Lower leg skin (tissue), 4 donors: Measurements from ENCODE around the gene CBL. TPM values are rescaled to one million over a fixed set of nuclear protein-coding genes. Genes with fewer than 3 reads are reported as not detected.

Experiments
- DNase-seq, 2 donors: peaks; one replicate each; pipeline ENCODE4 v3.0.0-alpha.2; 2019; ENCODE audit warnings: low spot score in 2 of 2
- H3K4me3 ChIP-seq: fragments of 200-600 bp; sonication (generic); 2 replicates; pipeline ENCODE4 v1.5.1; 2017; ENCODE audit warnings: mild to moderate bottlenecking, low read depth; ENCODE audit not compliant: poor library complexity, severe bottlenecking
- POLR2A ChIP-seq, 2 donors: fragments of 450-650 bp; IDR thresholded peaks; one replicate each; pipeline ENCODE4 v1.6.1; 2016 to 2017; ENCODE audit warnings: antibody characterized with exemption in 2 of 2, mild to moderate bottlenecking in 1 of 2, moderate library complexity in 1 of 2
- WGBS, 2 donors: methylation state at CpG; one replicate each; pipeline ENCODE4 v1.1.5; 2018; 5-methylcytosine and 5-hydroxymethylcytosine counted together
- intact Hi-C: fragments of 100-400 bp; cut with DNase I; formaldehyde crosslinking; loops from one replicate; pipeline ENCODE4 v1.15.0; 2023; ENCODE audit warnings: low total_unique reads
- total RNA-seq, 4 donors: library from RNA; depleted of rRNA; stranded (reverse); fragments of >200 nt; gene quantifications; one replicate each; pipeline ENCODE4 v1.1.0, GENCODE V29; 2016
- TF ChIP-seq, protein P1 (sequence below), 3 donors: fragments of 450-650 bp; IDR thresholded peaks; one replicate each; pipeline ENCODE4 v1.5.1; 2016; ENCODE audit warnings: antibody characterized with exemption in 3 of 3, mild to moderate bottlenecking in 3 of 3, moderate library complexity in 2 of 3

Gene CBL
- total RNA-seq, 4 donors from 2014 or later, result 11.7 to 14.6 (median 14.0) TPM

DNA sequence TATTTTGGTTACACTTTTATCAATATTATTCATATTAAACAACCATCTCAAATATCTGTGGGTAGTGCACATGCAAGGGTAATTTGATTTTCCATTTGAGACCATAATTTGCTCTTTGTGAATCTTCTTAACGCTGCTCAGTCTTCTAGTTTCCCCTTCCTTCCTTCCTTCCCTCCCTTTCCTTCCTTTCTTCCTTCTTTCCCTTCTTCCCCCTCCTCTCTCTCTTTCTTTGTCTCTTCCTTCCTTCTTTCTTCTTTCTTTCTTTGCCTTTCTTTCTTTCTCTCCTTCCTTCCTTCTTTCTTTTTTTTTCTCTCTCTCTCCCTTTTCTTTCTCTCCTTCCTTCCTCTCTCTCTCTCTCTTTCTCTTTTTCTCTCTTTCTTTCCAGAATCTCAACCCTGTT, 124.1 kb downstream of the CBL start:
- 65 to 76% methylated on average over 1 of the region's 1 CpG for WGBS, 2 donors
- no peak for DNase-seq
- intact Hi-C loops, result no loop called here
- no peak overlapping the region for H3K4me3 ChIP-seq
- TF ChIP-seq POLR2A (IDR thresholded peaks at IDR 0.05), result no peak
- TF ChIP-seq, protein P1, sequence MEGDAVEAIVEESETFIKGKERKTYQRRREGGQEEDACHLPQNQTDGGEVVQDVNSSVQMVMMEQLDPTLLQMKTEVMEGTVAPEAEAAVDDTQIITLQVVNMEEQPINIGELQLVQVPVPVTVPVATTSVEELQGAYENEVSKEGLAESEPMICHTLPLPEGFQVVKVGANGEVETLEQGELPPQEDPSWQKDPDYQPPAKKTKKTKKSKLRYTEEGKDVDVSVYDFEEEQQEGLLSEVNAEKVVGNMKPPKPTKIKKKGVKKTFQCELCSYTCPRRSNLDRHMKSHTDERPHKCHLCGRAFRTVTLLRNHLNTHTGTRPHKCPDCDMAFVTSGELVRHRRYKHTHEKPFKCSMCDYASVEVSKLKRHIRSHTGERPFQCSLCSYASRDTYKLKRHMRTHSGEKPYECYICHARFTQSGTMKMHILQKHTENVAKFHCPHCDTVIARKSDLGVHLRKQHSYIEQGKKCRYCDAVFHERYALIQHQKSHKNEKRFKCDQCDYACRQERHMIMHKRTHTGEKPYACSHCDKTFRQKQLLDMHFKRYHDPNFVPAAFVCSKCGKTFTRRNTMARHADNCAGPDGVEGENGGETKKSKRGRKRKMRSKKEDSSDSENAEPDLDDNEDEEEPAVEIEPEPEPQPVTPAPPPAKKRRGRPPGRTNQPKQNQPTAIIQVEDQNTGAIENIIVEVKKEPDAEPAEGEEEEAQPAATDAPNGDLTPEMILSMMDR (IDR thresholded peaks at IDR 0.05), result no peak

DNA sequence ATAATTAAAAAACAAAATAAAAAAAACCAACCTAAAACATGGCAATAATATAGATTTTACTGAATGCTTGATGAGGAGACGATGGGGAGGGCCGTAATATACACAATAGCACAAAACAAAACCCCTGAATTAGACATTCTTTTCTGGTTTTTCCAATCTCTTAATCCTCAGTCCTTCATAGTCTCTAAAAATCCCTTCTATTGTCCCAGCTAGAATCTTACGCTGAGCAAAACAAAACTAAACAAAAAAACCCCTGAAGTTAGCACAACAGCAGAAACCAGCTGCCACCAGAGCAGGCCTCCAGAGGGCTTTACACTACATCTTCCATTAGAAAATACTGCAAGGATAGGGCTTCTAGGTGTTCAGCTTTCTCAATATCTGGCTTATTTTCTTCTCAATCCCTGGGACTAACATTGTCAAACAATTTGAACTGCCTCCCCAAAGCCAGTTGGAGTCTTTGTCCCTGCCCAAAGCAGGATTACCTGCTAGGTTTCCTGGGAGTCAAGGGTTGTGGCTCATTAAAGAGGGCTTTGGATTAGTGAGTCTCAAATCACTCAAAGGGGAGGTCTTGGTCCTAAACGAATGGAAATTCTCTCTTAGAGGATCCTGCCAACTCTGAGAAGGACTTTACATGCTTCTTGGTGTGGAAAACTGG, 126.1 kb downstream of the CBL start:
- no peak for DNase-seq
- no peak overlapping the region for H3K4me3 ChIP-seq
- intact Hi-C loops, result no loop called here
- 84 to 86% methylated on average over 4 of the region's 4 CpGs for WGBS, 2 donors
- TF ChIP-seq, protein P1 (IDR thresholded peaks at IDR 0.05), result no peak
- TF ChIP-seq POLR2A (IDR thresholded peaks at IDR 0.05), result no peak

DNA sequence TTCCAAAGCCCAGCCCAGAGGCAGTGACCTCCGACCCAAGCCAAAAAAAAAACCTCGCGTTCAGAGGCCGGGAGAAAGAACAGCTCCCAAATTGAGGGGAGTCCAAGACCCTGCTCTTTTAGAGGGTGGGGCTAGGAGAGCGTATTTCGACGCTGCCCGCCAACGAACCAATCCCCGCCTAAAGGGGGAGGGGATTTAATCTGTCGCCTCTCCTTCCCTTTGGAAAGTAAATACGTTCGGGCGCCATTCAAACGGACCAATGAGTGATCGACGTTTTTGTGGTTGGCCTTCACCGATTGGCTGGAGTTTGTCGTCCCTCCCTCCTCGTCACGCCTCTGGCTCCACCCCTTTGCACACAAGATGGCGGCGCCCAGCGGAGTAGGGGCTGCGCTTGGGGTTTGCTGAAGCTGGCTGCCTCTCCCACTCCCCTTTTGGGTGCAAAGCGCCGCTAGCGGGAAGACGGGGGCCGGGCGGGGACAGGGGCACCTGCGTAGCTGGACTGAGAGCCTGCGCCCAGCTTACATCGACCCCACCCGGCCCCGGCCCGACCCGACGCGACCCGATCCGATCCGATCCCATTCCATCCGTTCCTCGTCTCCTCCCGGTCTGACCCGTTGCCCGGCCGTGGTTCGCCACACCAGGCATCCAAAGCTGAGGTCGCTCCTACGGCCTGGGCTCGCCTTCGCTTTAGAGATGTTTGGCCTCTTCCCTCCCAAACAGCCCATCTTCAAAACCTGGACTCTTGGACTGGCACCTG, 128.2 kb downstream of the CBL start, which contains the start of gene RNF26:
Gene RNF26, plus strand, starts transcription at position 354 of the 757 bp plus-strand sequence. CDS start 596 bp downstream, outside the sequence.
- 1% methylated on average over 53 to 54 of the region's 54 CpGs for WGBS, 2 donors
- DNase-seq, result peak; percentile 98 to 99
- TF ChIP-seq, protein P1 (IDR thresholded peaks at IDR 0.05), result no peak
- TF ChIP-seq POLR2A (IDR thresholded peaks at IDR 0.05), result peak in 1 of 2 donors; percentile 50
- intact Hi-C loops, result no loop called here
- H3K4me3 ChIP-seq, result peak within 1 kb of the TSS; percentile 65

DNA sequence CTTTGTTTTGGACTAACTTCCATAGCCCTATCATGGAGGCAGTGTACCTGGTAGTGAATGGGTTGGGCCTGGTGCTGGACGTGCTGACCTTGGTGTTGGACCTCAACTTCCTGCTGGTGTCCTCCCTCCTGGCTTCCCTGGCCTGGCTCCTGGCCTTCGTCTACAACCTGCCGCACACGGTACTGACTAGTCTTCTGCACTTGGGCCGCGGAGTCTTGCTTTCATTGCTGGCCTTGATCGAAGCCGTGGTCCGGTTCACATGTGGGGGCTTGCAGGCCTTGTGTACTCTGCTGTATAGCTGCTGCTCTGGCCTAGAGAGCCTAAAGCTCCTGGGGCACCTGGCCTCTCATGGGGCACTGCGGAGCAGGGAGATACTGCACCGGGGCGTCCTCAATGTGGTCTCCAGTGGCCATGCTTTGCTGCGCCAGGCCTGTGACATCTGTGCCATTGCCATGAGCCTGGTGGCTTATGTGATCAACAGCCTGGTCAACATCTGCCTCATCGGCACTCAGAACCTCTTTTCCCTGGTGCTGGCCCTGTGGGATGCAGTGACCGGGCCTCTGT, 129.0 kb downstream of the CBL start:
- no peak for TF ChIP-seq POLR2A (IDR thresholded peaks at IDR 0.05)
- TF ChIP-seq, protein P1 (IDR thresholded peaks at IDR 0.05), result no peak
- DNase-seq, result no peak
- peak overlapping the region; percentile 65 for H3K4me3 ChIP-seq
- intact Hi-C loops, result no loop called here
- WGBS, 2 donors, result 65 to 72% methylated on average over 10 to 14 of the region's 15 CpGs

DNA sequence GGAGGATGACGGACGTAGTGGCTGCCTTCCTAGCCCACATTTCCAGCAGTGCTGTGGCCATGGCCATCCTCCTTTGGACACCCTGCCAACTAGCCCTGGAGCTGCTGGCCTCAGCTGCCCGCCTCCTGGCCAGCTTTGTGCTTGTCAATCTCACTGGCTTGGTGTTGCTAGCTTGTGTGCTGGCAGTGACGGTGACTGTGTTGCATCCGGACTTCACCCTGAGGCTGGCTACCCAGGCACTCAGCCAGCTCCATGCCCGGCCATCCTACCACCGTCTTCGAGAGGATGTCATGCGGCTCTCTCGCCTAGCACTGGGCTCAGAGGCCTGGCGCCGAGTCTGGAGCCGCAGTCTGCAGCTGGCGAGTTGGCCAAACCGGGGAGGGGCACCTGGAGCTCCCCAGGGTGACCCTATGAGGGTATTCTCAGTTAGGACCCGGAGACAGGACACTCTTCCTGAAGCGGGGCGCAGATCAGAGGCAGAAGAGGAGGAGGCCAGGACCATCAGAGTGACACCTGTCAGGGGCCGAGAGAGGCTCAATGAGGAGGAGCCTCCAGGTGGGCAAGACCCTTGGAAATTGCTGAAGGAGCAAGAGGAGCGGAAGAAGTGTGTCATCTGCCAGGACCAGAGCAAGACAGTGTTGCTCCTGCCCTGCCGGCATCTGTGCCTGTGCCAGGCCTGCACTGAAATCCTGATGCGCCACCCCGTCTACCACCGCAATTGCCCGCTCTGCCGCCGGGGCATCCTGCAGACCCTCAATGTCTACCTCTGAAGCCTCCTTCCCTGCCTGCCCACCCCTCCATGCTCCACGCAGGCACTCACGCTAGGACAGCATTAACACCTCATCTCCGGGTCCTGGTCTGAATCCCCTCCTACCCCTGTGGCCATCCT, 129.8 kb downstream of the CBL start:
- 84 to 87% methylated on average over 26 to 28 of the region's 30 CpGs for WGBS, 2 donors
- DNase-seq, result no peak
- TF ChIP-seq, protein P1 (IDR thresholded peaks at IDR 0.05), result no peak
- no peak for TF ChIP-seq POLR2A (IDR thresholded peaks at IDR 0.05)
- H3K4me3 ChIP-seq, result no peak overlapping the region
- intact Hi-C loops, result no loop called here
